ENCODE results near the gene TESK1.

TESK1 gene

GRCh38 chr9:35658137-35658967, 53.3 kb downstream of the TESK1 start, which contains the start of gene CCDC107:
Gene CCDC107 (plus strand): TSS chr9:35658292. CDS start chr9:35658380, 88 bp downstream.
- Mint-ChIP-seq H3K27me3 (no peaks in the 10 kb centered on the region), H3K4me3 (peak within 1 kb of the TSS; percentile 94), H3K36me3 (peaks cover 22% of the 10 kb centered on the region), H3K4me1 (peaks cover 66% of the 10 kb centered on the region), H3K27ac (peak within 1 kb of the TSS; percentile 99), H3K9me3 (no peaks in the 10 kb centered on the region)
- ATAC-seq: peak; percentile 89

- peak overlapping the region; percentile 94 for H3K4me3 Mint-ChIP-seq
- ATAC-seq: no peak
- H3K9me3 Mint-ChIP-seq: no peaks in the 10 kb centered on the region
- H3K36me3 Mint-ChIP-seq: peaks cover 22% of the 10 kb centered on the region
- H3K27ac Mint-ChIP-seq: peak overlapping the region; percentile 99
- no peaks in the 10 kb centered on the region for H3K27me3 Mint-ChIP-seq
- peaks cover 66% of the 10 kb centered on the region for H3K4me1 Mint-ChIP-seq
Measured at GRCh38 chr9:35658968-35659220, 53.8 kb downstream of the TESK1 start.

- Mint-ChIP-seq H3K4me1 (peaks cover 66% of the 10 kb centered on the region), H3K36me3 (peaks cover 22% of the 10 kb centered on the region), H3K27me3 (no peaks in the 10 kb centered on the region), H3K27ac (peak overlapping the region; percentile 99), H3K4me3 (peak overlapping the region; percentile 94), H3K9me3 (no peaks in the 10 kb centered on the region)
- ATAC-seq: no peak
Measured at GRCh38 chr9:35659340-35659739, 54.3 kb downstream of the TESK1 start.
